Measurements from ENCODE around the gene IMP4.

- no peak for TF ChIP-seq MAX (IDR thresholded peaks at IDR 0.05)
- no peak for TF ChIP-seq RAD21 (IDR thresholded peaks at IDR 0.05; ENCODE audit: low read depth)
Observed at GRCh38 chr2:130365075-130365474, 22.4 kb downstream of the IMP4 start.

All from Ishikawa (cell line).